HG03354 (cell line): ENCODE data around the gene ARRDC2.
"Not testable (repeated sequence)": the region's sequence is repeated elsewhere in the genome, so short reads cannot be mapped to it uniquely, and the experiment has no call there.

Experiments used
- ATAC-seq: cut with Tn5 transposase; IDR thresholded peaks from one replicate; pipeline ENCODE4 v1.9.1; 2021; ENCODE audit warnings: mild to moderate bottlenecking; ENCODE audit not compliant: unreplicated experiment, poor library complexity, severe bottlenecking

Gene ARRDC2

GRCh38 chr19:18007917-18008673, at the start of gene ARRDC2:
Gene ARRDC2, plus strand, starts transcription at chr19:18008170. Its CDS starts 141 bp downstream, at chr19:18008311.
- peak; percentile 54 for ATAC-seq

- ATAC-seq, result no peak
Measured at GRCh38 chr19:17963936-17964691, 43.9 kb upstream of the ARRDC2 start.

GRCh38 chr19:17965370-17966128, 42.4 kb upstream of the ARRDC2 start:
- no peak for ATAC-seq

GRCh38 chr19:17966129-17966483, 41.9 kb upstream of the ARRDC2 start:
- ATAC-seq, result no peak

GRCh38 chr19:17966550-17967256, 41.3 kb upstream of the ARRDC2 start, which contains the start of gene KCNN1:
Gene KCNN1, plus strand, starts transcription at chr19:17967107. Its CDS starts 6,782 bp downstream, at chr19:17973889.
- ATAC-seq, result no peak

GRCh38 chr19:17967257-17968051, 40.5 kb upstream of the ARRDC2 start:
- ATAC-seq, result no peak

GRCh38 chr19:17968362-17968761, 39.6 kb upstream of the ARRDC2 start:
- no peak for ATAC-seq

GRCh38 chr19:17969096-17969792, 38.7 kb upstream of the ARRDC2 start:
- ATAC-seq, result no peak

GRCh38 chr19:17972230-17972629, 35.7 kb upstream of the ARRDC2 start:
- no peak for ATAC-seq

- ATAC-seq, result no peak
Measured at GRCh38 chr19:17973759-17974158, 34.2 kb upstream of the ARRDC2 start.

- no peak for ATAC-seq
Measured at GRCh38 chr19:17974551-17974950, 33.4 kb upstream of the ARRDC2 start.

GRCh38 chr19:17975032-17975431, 32.9 kb upstream of the ARRDC2 start:
- ATAC-seq, result no peak

GRCh38 chr19:17977021-17977420, 30.9 kb upstream of the ARRDC2 start:
- no peak for ATAC-seq

- ATAC-seq, result no peak
Measured at GRCh38 chr19:17977488-17977887, 30.5 kb upstream of the ARRDC2 start.

- no peak for ATAC-seq
Measured at GRCh38 chr19:17981611-17982010, 26.4 kb upstream of the ARRDC2 start.

GRCh38 chr19:17982430-17982829, 25.5 kb upstream of the ARRDC2 start:
- ATAC-seq, result no peak

- no peak for ATAC-seq
Measured at GRCh38 chr19:17985037-17985818, 22.7 kb upstream of the ARRDC2 start.

- not testable (repeated sequence) for ATAC-seq
Measured at GRCh38 chr19:17986569-17986968, 21.4 kb upstream of the ARRDC2 start.
